IMR-90 (cell line): ENCODE measurements around the gene ANKRD11.

Experiments used
- MAFK ChIP-seq: IDR thresholded peaks from 2 replicates; pipeline ENCODE4 v1.6.1; 2012; ENCODE audit warnings: low read depth, low read length, improper control_type of control experiment
- POLR2A ChIP-seq: IDR thresholded peaks from 2 replicates; pipeline ENCODE4 v1.6.1; 2012; ENCODE audit warnings: mild to moderate bottlenecking, low read depth, low read length
- RCOR1 ChIP-seq: IDR thresholded peaks from 2 replicates; pipeline ENCODE4 v1.6.1; 2012; ENCODE audit warnings: mild to moderate bottlenecking, low read length, improper control_type of control experiment; ENCODE audit not compliant: insufficient replicate concordance
- RFX5 ChIP-seq: IDR thresholded peaks from 2 replicates; pipeline ENCODE4 v1.8.0; 2012; ENCODE audit warnings: low read depth, mild to moderate bottlenecking, low read length, moderate library complexity
- TF ChIP-seq, protein P1 (sequence below): conservative IDR thresholded peaks from 2 replicates; pipeline ENCODE4 v1.5.1; 2012; ENCODE audit warnings: mild to moderate bottlenecking, low read depth, low read length, improper control_type of control experiment
- TF ChIP-seq, protein P2 (sequence below): fragments of 150-350 bp; IDR thresholded peaks from 2 replicates; pipeline ENCODE4 v1.6.1; 2016; ENCODE audit warnings: low read depth, mild to moderate bottlenecking, low read length, moderate library complexity, borderline replicate concordance
- TF ChIP-seq, protein P3 (sequence below): fragments of 150-350 bp; IDR thresholded peaks from 2 replicates; pipeline ENCODE4 v1.6.1; 2017; ENCODE audit warnings: mild to moderate bottlenecking, antibody characterized with exemption, low read length, low read depth

DNA sequence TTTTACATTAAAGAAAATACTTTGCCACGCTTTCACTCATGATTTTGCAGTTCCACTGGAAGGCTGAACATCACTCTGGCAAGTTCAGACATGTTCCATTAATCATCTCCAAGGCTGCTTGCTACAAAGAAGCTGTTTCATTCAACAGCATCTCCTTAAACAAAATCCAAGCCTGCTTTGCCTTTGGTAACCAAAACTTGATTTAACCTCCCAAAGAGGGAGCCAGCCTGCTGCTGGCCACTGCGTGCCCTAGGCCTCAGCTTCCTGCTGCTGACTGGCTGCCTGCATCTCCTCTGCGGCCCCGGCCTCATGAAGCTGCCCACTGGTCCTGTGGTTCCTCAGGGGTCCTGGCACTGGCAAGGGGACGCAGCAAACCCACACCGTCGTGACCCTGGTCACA is 31.8 kb downstream of the ANKRD11 start:
- TF ChIP-seq, protein P1, sequence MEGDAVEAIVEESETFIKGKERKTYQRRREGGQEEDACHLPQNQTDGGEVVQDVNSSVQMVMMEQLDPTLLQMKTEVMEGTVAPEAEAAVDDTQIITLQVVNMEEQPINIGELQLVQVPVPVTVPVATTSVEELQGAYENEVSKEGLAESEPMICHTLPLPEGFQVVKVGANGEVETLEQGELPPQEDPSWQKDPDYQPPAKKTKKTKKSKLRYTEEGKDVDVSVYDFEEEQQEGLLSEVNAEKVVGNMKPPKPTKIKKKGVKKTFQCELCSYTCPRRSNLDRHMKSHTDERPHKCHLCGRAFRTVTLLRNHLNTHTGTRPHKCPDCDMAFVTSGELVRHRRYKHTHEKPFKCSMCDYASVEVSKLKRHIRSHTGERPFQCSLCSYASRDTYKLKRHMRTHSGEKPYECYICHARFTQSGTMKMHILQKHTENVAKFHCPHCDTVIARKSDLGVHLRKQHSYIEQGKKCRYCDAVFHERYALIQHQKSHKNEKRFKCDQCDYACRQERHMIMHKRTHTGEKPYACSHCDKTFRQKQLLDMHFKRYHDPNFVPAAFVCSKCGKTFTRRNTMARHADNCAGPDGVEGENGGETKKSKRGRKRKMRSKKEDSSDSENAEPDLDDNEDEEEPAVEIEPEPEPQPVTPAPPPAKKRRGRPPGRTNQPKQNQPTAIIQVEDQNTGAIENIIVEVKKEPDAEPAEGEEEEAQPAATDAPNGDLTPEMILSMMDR = no peak
- TF ChIP-seq MAFK (no peak), RFX5 (no peak), POLR2A (no peak), RCOR1 (no peak)
- TF ChIP-seq, protein P2, sequence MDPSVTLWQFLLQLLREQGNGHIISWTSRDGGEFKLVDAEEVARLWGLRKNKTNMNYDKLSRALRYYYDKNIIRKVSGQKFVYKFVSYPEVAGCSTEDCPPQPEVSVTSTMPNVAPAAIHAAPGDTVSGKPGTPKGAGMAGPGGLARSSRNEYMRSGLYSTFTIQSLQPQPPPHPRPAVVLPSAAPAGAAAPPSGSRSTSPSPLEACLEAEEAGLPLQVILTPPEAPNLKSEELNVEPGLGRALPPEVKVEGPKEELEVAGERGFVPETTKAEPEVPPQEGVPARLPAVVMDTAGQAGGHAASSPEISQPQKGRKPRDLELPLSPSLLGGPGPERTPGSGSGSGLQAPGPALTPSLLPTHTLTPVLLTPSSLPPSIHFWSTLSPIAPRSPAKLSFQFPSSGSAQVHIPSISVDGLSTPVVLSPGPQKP = no peak
- TF ChIP-seq, protein P3, sequence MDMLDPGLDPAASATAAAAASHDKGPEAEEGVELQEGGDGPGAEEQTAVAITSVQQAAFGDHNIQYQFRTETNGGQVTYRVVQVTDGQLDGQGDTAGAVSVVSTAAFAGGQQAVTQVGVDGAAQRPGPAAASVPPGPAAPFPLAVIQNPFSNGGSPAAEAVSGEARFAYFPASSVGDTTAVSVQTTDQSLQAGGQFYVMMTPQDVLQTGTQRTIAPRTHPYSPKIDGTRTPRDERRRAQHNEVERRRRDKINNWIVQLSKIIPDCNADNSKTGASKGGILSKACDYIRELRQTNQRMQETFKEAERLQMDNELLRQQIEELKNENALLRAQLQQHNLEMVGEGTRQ = no peak
